UCSD-AML1 (cell line): ENCODE results near the gene STARD3NL.
"Not testable (repeated sequence)": the region's sequence is repeated elsewhere in the genome, so short reads cannot be mapped to it uniquely, and the experiment has no call there.

Experiments
- DNase-seq: peaks from one replicate; lab custom pipeline; 2025; ENCODE audit not compliant: unreplicated experiment; lab: John Stamatoyannopoulos, UW

Gene STARD3NL

DNA sequence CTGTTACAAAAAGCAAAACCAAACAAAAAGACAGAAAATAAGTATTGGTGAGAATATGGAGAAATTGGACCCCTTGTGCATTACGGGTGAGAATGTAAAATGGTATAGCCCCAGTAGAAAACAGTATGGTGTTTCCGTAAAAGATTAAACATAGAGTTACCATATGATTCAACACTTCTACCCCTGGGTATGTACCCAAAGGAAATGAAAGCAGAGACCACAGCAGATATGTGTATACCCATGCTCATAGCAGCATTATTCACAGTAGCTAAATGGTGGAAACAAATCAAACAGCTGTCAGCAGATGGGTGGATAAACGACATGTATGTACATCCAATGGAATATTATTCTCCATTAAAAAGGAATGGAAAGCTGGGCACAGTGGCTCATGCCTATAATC lies 42.4 kb downstream of the STARD3NL start:
- no peak for DNase-seq

GRCh38 chr7:38222481-38223096 lies 44.5 kb downstream of the STARD3NL start:
- no peak for DNase-seq

DNA sequence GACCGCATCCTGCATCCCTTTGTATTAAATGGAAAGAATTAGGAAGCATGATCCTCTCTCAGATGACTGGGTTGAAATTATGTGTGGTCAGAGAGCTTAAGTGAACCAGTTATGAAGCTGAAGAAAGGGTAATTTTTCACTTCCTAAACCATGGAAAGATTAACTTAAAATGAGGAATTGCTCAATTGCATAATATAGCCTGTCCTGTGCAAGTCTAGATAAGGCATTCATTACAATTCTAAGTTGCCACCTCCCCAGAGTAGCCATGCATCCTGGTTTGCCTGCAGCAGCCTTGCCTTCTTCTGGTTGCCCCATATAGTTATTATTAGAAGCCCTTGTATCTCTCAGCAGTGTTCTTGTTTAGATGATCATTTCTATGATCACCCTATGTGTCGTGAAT lies 45.3 kb downstream of the STARD3NL start:
- no peak for DNase-seq

GRCh38 chr7:38224392-38224791 lies 46.3 kb downstream of the STARD3NL start:
- DNase-seq = no peak

- no peak for DNase-seq
Measured at GRCh38 chr7:38229386-38229785, 51.3 kb downstream of the STARD3NL start.

GRCh38 chr7:38229884-38230642 lies 52.0 kb downstream of the STARD3NL start:
- no peak for DNase-seq

GRCh38 chr7:38232502-38233366 lies 54.7 kb downstream of the STARD3NL start:
- DNase-seq = peak; percentile 69

- DNase-seq = not testable (repeated sequence)
Measured at GRCh38 chr7:38234759-38235158, 56.7 kb downstream of the STARD3NL start.

GRCh38 chr7:38235606-38236005 lies 57.6 kb downstream of the STARD3NL start:
- no peak for DNase-seq

DNA sequence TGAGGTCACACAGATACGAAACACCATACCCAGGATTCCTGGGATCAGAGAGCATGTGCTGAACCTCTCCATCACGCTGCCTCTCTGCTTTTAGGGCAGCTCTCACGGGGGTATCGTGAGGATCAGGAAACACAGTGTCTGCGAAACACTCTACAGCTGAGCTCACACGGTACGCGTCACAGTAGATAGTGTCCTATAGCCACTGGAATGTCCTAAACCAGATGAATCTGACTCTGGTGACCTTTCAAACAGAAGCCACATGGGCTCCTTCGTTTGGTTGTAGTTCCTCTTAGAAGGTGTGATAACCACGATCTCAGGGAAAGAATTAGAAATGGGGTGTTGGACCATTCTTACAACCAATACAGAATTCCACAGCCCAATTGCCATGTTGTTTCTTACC lies 61.1 kb downstream of the STARD3NL start:
- DNase-seq = not testable (repeated sequence)

- DNase-seq = no peak
Measured at GRCh38 chr7:38241071-38241470, 63.0 kb downstream of the STARD3NL start.

GRCh38 chr7:38242814-38243213 lies 64.8 kb downstream of the STARD3NL start:
- DNase-seq = no peak

DNA sequence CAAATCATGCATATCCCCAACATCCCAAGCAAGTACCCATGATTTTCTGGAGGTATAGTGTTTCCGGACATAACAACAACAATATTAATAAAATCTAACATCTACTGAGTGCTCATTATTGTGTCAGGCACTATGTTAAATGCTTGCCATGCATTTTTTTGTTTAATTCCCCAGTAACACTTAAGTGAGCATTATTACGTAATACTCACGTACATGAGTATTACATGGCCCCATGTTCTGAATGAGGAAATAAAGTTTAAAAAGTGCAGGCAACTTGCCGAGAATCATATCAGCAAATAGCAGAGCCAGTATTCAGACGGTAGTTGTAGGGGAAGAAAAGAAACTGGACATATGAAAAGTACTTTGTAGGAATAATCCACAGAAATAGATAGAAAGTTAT lies 65.3 kb downstream of the STARD3NL start:
- DNase-seq = not testable (repeated sequence)

GRCh38 chr7:38244516-38244915 lies 66.5 kb downstream of the STARD3NL start:
- DNase-seq = no peak

DNA sequence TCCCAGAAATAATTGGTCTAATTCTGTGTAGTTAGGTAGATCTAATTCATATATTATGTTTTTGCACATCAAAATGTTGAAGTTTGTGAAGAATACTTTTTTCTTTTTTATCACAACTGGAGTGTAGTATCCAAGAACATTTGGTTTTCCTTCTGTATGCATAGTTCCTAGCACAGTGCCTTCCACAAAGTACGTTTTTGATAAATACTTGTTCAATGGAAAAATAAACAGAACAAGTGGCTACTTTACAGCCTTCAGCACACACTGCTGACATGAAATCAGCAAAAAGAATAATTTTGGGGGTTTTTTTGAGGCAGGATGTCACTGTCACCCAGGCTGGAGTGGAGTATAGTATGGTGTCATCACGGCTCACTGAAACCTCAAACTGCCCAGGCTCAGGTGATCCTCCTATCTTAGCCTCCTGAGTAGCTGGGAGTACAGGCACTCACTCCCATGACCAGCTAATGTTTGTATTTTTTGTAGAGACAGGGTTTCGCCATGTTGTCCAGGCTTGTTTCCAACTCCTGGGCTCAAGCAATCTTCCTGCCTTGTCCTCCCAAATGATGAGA lies 67.4 kb downstream of the STARD3NL start:
- DNase-seq = no peak

GRCh38 chr7:38248069-38248567 lies 70.1 kb downstream of the STARD3NL start:
- DNase-seq = no peak

- not testable (repeated sequence) for DNase-seq
Measured at GRCh38 chr7:38249849-38250248, 71.8 kb downstream of the STARD3NL start.

DNA sequence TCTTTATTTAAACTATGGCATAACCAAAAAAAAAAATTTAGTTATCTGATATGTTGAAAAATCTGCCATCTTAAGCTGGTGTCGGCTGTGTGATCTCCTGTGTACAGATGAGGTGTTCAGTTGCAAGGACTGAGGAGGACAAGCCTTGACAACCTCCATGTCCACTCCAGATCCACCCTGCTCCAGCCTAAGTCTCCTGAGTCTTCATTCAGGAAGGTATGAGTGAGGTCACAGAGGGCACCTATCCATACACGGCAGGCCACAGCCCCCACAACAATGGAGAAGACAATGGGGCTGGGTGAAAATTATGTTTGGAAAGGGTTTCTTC lies 79.3 kb downstream of the STARD3NL start:
- peak; percentile 10 for DNase-seq

DNA sequence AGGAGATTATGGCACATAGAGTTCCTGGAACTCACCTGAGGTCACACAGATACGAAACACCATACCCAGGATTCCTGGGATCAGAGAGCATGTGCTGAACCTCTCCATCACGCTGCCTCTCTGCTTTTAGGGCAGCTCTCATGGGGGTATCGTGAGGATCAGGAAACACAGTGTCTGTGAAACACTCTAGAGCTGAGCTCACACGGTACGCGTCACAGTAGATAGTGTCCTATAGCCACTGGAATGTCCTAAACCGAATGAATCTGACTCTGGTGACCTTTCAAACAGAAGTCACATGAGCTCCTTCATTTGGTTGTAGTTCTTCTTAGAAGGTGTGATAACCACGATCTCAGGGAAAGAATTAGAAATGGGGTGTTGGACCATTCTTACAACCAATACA lies 81.1 kb downstream of the STARD3NL start:
- DNase-seq = not testable (repeated sequence)

DNA sequence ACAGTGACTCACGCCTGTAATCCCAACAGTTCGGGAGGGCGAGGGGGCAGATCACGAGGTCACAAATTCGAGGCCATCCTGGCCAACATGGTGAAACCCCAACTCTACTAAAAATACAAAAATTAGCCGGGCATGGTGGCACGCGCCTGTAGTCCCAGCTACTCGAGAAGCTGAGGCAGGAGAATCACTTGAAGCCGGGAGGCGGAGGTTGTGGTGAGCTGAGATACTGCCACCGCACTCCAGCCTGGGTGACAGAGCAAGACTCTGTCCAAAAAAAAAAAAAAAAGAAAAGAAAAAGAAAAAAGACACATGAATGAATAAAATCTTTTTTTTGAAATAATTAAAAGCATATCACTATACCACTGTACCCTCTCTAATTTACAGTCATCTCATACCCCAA lies 83.6 kb downstream of the STARD3NL start:
- not testable (repeated sequence) for DNase-seq

DNA sequence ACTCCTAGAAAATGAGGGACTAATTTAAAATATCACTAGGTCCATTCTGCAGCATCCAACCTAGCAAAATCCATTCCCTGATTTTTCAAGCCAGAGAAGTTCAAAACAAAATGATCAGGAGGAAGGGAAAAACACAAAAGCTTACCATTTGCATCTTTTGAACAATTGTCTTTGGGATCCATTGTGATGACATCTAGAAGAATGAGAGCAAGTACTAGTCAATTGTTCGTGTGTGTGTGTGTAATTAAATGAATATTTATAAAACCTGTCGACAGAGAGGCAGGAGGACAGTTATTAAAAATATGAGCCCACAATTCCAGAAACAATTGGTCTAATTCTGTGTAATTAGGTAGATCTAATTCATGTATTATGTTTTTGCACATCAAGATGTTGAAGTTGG lies 84.0 kb downstream of the STARD3NL start:
- not testable (repeated sequence) for DNase-seq
